ENCODE data around the gene OBP2A. TPM values are rescaled to one million over a fixed set of nuclear protein-coding genes. Genes with fewer than 3 reads are reported as not detected.

OBP2A gene
- total and polyA plus RNA-seq, 2 of the 8 experiments (the other 6 are each of a cell fraction or from before 2014, with no cell fraction given), result not detected

GRCh38 chr9:135572233-135572632 lies 26.3 kb downstream of the OBP2A start (continued):
- TF ChIP-seq SRF (IDR thresholded peaks at IDR 0.05; ENCODE audit: low read depth, low read length), result no peak
- TF ChIP-seq TBP (IDR thresholded peaks at IDR 0.05; ENCODE audit: low read depth, low read length), result no peak
- no peak for TF ChIP-seq CBX5 (IDR thresholded peaks at IDR 0.05; ENCODE audit: low read depth, low read length)
- TF ChIP-seq GTF2F1 (IDR thresholded peaks at IDR 0.05; ENCODE audit: borderline replicate concordance, low read depth, low read length), result no peak

All from H1 (cell line).